GM13977 (cell line): ENCODE data around the gene NPAS3.

Experiments used
- DNase-seq: peaks from one replicate; pipeline ENCODE4 v3.0.0; 2012; ENCODE audit warnings: low spot score
- in situ Hi-C: fragments of 300-500 bp; cut with MboI; formaldehyde crosslinking; loops from one replicate; pipeline ENCODE4 v1.12.0; 2022; ENCODE audit warnings: low sequenced_read_pairs, low pct_unique_long_range_greater_than_20kb, mixed read lengths, inconsistent platforms; ENCODE audit not compliant: unreplicated experiment
- TF ChIP-seq, protein P1 (sequence below): IDR thresholded peaks from 2 replicates; pipeline ENCODE4 v1.5.1; 2012; ENCODE audit warnings: mild to moderate bottlenecking, control low read depth; ENCODE audit not compliant: insufficient read depth; ENCODE audit errors: extremely low read depth, missing control alignments

NPAS3 gene

DNA sequence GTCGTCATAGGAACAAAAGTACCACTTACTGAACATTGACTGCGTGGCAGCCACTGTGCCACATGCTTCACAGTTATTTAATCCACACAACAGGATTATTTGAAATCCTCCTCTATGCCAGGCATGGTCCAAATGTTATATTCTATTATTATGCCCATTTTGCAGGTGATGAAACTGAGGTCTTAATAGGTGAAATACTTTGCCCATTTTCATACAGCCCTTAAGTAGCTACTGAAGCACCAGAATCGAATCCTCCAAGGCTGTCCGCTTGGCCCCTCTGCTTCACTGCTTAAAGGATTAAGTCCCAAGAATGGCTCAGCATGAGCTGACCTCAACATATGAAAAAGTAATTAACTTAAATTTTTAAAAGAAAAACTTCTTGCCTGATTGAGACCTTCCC, 799.4 kb downstream of the NPAS3 start:
- no peak for DNase-seq
- TF ChIP-seq, protein P1, sequence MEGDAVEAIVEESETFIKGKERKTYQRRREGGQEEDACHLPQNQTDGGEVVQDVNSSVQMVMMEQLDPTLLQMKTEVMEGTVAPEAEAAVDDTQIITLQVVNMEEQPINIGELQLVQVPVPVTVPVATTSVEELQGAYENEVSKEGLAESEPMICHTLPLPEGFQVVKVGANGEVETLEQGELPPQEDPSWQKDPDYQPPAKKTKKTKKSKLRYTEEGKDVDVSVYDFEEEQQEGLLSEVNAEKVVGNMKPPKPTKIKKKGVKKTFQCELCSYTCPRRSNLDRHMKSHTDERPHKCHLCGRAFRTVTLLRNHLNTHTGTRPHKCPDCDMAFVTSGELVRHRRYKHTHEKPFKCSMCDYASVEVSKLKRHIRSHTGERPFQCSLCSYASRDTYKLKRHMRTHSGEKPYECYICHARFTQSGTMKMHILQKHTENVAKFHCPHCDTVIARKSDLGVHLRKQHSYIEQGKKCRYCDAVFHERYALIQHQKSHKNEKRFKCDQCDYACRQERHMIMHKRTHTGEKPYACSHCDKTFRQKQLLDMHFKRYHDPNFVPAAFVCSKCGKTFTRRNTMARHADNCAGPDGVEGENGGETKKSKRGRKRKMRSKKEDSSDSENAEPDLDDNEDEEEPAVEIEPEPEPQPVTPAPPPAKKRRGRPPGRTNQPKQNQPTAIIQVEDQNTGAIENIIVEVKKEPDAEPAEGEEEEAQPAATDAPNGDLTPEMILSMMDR: no peak
- in situ Hi-C loops: no loop called here

DNA sequence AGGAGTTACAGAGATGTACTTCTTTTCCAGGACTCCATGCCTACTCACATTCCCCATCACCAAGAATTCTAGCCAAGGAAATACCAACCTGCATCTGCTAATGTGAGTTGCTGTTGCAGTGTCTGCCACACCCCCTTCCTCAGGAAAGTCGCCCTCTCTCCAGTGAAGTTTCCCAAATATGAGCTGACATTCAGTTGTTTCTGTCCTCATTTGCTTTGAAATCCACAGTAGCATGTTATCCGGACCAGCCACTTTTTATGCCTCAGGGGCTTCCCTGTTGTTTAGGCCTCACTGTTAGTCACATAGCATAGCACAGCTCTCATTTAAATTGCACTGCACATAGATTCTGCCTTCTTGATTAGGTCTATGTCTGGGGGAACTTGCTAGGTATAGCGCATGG, 799.8 kb downstream of the NPAS3 start:
- TF ChIP-seq, protein P1: no peak
- in situ Hi-C loops: no loop called here
- DNase-seq: no peak

DNA sequence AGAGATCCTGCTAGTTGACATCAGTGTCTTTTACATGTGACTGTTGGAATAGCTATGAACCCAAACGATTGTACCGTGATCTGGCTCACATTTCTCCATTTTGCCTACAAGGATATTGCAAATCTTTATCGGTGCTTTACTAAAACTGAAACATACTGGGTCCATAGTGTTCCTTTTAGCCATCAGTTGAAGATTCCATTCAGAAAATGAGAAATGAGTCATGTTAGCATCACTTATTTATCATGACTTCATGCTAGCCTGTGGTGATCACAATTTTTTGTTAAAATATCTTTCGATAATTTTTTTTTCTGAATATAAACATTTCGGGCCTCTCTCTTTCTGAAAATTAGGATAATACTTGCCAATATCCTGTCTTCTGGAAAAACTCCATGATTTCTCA, 801.9 kb downstream of the NPAS3 start:
- TF ChIP-seq, protein P1: no peak
- in situ Hi-C loops: no loop called here
- DNase-seq: no peak

DNA sequence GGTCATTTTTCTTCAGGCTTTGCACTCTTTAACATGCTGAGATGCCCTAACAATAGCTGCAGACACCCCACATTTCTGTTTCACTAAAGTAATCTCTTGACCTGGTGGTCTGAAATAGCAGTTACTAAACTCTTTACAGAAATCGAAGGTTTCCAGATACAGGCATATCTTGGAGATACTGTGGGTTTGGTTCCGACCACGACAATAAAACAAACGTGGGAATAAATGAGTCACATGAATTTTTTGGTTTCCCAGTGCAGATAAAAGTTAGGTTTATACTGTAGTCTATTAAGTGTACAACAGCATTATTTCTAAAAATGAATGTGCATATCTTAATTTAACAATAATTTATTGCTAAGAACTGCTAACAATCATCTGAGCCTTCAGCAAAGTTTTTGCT, 803.5 kb downstream of the NPAS3 start:
- no peak for DNase-seq
- TF ChIP-seq, protein P1: no peak
- in situ Hi-C loops: no loop called here

DNA sequence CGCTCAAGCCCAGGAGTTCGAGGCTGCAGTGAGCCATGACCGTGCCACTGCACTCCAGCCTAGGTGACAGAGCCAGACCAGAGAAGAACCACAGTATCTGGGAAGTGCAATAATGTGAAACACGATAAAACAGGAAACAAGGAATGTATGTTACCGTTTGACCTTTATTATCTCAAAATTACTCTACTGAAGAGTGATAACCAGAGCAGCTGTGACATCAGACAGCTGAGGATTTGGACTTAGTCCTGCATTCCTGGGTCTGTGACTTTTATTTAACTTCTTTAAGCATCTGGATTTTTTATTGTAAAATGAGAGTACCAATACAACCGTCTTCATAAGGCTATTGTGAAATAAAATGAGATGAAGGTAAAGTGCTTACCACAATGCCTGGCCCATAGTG, 806.5 kb downstream of the NPAS3 start:
- TF ChIP-seq, protein P1: no peak
- in situ Hi-C loops: no loop called here

DNA sequence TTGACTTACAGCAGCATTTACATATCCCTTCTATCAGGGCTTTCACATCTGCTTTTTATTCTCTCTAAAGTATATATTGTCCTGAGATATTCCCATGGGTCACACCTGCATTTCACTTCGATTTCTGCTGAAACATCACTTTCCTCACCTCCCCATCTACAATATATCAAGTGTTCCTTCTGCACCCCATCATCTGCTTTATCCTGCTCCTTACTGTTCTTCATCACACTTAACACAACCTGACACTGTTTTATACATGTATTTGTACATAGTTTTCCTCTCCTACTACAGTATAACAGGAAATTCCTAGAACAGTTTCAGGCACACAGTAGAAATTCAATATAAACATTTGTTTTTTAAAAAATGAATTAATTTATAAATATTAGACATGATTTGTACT, 809.1 kb downstream of the NPAS3 start:
- in situ Hi-C loops: no loop called here
- TF ChIP-seq, protein P1: no peak
- DNase-seq: no peak

More for the DNA sequence above, 806.5 kb downstream of the NPAS3 start:
- DNase-seq: no peak

DNA sequence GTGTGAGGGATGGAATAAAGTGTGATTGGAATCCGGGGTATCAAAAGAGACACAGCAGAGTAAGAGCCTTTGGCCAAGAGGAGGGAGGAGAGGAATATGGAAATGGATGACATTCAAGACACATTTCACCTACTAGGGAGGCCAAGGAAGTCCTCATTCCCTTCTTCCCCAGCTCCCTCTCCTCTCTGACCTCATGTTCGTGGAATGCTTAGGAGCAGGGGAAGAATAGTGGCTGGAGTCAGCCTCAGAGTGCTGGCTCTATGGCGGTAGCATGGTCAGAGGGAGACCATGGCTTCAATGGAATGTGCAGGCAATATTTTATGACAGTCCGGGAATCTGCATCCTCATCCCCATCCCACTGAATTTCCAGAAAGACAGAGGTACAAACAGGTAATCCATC, 815.6 kb downstream of the NPAS3 start:
- TF ChIP-seq, protein P1: no peak
- no peak for DNase-seq
- in situ Hi-C loops: no loop called here
